SH-SY5Y (cell line): ENCODE results near the gene PMAIP1.

ENCODE experiments used
- GATA2 ChIP-seq: IDR thresholded peaks from 2 replicates; pipeline ENCODE4 v1.6.1; 2011; ENCODE audit warnings: mild to moderate bottlenecking, low read depth, low read length
- GATA3 ChIP-seq: IDR thresholded peaks from 2 replicates; pipeline ENCODE4 v1.6.1; 2011; ENCODE audit warnings: low read depth, mild to moderate bottlenecking, low read length, moderate library complexity

DNA sequence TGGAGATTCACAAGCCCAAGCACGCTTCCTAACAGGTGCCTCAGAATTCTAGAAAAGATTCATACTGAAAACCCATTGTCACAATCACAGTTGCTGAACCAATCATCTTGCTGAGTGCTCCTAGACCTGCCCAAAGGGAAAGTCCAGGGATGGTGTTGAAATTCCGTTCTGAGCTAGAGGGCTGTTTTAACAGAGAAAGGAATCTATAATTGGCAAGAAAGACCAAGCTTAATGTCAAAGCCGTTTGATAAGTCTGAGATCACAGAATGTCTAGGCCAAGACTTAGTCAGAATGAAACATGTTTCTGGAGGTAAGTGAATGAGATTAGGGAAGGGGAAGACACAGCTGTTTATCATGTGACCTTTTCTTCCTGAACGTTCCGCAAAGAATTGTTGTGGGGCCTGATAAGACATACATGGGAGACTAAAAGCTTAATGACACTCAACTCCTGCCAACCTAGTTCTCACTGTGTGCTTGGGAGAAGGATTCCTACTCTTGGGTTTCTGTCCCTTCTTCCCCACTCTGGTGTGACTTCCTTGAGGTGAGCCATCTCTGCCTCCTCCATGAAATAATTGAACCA is 27.5 kb downstream of the PMAIP1 start:
- TF ChIP-seq GATA2, result no peak
- no peak for TF ChIP-seq GATA3
